ENCODE results near the gene FOXF2.

The FOXF2 gene

GRCh38 chr6:1392813-1393640 lies 3.7 kb downstream of the FOXF2 start:
- Histone ChIP-seq H3K9me3 (ENCODE audit: insufficient read depth, low read depth, low read length) (no peaks in the 10 kb centered on the region), H3K27me3 (ENCODE audit: insufficient read depth, low read length, poor library complexity, severe bottlenecking) (no peaks in the 10 kb centered on the region), H3K4me1 (ENCODE audit: insufficient read depth, low read length, poor library complexity, severe bottlenecking) (no peaks in the 10 kb centered on the region), H3K4me3 (ENCODE audit: low read length, poor library complexity, severe bottlenecking) (no peak overlapping the region), H3K9me2 (replicated peaks; ENCODE audit: low read depth, low read length) (no peaks in the 10 kb centered on the region), H3K79me2 (ENCODE audit: insufficient read depth, low read length) (no peaks in the 10 kb centered on the region), H3F3A (ENCODE audit: low read depth) (no peaks in the 10 kb centered on the region), H4K20me1 (ENCODE audit: insufficient read depth, low read length, poor library complexity, severe bottlenecking) (no peaks in the 10 kb centered on the region), H3K9ac (ENCODE audit: low read depth, low read length, poor library complexity, severe bottlenecking) (no peak overlapping the region), H2AFZ (ENCODE audit: low read length) (no peak overlapping the region), H3K4me2 (ENCODE audit: low read depth, low read length, poor library complexity, severe bottlenecking) (no peak overlapping the region), H3K36me3 (ENCODE audit: insufficient read depth, low read length) (no peaks in the 10 kb centered on the region)
- TF ChIP-seq EZH2phosphoT487 (IDR thresholded peaks at IDR 0.05; ENCODE audit: borderline replicate concordance) (no peak), CTCF (conservative IDR thresholded peaks at IDR 0.05; ENCODE audit: low read length) (no peak)

DNA sequence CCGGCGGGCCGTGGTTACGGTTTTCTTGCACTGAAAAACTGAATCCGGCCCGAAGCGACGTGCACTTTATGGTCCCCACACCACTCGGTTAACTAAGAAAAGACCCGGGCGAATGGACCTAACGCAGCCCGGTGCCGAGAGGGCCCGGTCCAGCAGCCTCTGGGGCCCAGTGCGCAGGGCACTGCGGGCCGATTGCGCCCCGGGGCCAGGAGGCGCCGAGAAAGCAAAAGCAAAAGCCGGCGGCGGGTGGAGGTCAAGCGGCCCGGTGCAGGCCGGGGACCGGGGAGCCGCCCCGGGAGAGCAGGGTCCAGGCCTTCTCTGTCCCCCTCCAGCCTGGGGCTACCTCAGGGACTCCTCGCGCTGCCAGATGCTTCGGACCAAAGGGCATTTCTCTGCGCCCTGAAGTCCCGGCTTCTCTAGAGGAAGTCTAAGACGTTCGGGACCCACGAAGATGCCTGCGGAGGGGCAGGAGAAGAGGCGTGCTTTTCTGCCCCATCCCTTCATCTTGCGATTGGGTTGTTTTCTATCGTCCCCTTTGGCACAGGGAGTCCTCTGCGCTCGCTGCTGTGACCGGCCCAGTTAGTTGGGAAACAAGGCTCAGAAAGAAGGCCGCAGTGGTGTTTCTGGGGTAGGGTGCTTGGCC lies 4.4 kb downstream of the FOXF2 start:
- Histone ChIP-seq H3K4me2 (ENCODE audit: low read depth, low read length, poor library complexity, severe bottlenecking) (no peak overlapping the region), H3K27me3 (ENCODE audit: insufficient read depth, low read length, poor library complexity, severe bottlenecking) (no peaks in the 10 kb centered on the region), H3F3A (ENCODE audit: low read depth) (no peaks in the 10 kb centered on the region), H3K79me2 (ENCODE audit: insufficient read depth, low read length) (no peaks in the 10 kb centered on the region), H3K9ac (ENCODE audit: low read depth, low read length, poor library complexity, severe bottlenecking) (no peak overlapping the region), H3K4me3 (ENCODE audit: low read length, poor library complexity, severe bottlenecking) (no peak overlapping the region), H3K4me1 (ENCODE audit: insufficient read depth, low read length, poor library complexity, severe bottlenecking) (no peaks in the 10 kb centered on the region), H4K20me1 (ENCODE audit: insufficient read depth, low read length, poor library complexity, severe bottlenecking) (no peaks in the 10 kb centered on the region), H2AFZ (ENCODE audit: low read length) (no peak overlapping the region), H3K9me2 (replicated peaks; ENCODE audit: low read depth, low read length) (no peaks in the 10 kb centered on the region), H3K9me3 (ENCODE audit: insufficient read depth, low read depth, low read length) (no peaks in the 10 kb centered on the region), H3K36me3 (ENCODE audit: insufficient read depth, low read length) (no peaks in the 10 kb centered on the region)
- TF ChIP-seq EZH2phosphoT487 (IDR thresholded peaks at IDR 0.05; ENCODE audit: borderline replicate concordance) (no peak), CTCF (conservative IDR thresholded peaks at IDR 0.05; ENCODE audit: low read length) (no peak)

DNA sequence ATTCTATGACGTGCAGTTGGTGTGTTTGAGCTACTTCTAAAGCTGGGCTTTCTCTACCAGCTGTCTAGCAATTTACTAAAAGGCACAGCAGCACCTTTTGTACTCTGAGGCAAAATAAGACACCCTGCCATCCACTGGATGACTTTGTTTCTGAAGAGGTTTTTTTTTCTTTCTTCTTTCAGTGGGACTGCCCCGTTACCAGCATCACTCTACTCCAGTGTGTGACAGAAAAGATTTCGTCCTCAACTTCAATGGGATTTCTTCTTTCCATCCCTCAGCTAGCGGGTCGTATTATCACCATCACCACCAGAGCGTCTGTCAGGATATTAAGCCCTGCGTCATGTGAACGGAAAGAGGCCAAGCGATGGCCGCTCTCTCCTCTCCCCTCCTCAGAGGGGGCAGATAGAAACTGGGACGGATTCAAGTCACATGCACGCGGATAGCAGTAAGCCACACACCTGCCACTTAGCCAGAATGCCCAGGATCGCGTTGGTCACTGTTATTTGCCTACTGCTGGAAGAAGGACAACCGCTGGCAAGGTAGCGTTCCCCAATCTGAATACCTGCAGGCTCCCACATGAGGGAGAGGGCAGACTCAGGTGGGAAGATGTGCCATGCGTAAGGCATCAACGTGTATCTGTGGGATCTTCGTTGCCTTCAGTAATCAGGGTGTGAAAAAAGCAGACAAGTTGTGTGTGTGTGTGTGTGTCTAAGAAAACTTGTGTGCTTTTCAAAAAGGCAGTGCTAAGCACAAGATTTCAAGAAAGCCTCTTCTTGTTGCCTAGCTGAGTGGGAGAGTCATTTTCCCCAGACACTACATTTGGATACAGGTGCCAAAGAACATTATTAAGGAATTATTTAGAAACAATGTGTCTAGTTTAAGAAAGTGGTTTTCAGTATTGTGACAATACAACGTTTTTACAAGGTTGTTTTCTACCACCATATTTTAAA lies 5.4 kb downstream of the FOXF2 start:
- H3K27me3 ChIP-seq (ENCODE audit: insufficient read depth, low read length, poor library complexity, severe bottlenecking) = no peaks in the 10 kb centered on the region
- no peaks in the 10 kb centered on the region for H4K20me1 ChIP-seq (ENCODE audit: insufficient read depth, low read length, poor library complexity, severe bottlenecking)
- no peaks in the 10 kb centered on the region for H3K9me3 ChIP-seq (ENCODE audit: insufficient read depth, low read depth, low read length)
- no peaks in the 10 kb centered on the region for H3K9me2 ChIP-seq (replicated peaks; ENCODE audit: low read depth, low read length)
- no peak overlapping the region for H2AFZ ChIP-seq (ENCODE audit: low read length)
- H3K9ac ChIP-seq (ENCODE audit: low read depth, low read length, poor library complexity, severe bottlenecking) = no peak overlapping the region
- TF ChIP-seq EZH2phosphoT487 (IDR thresholded peaks at IDR 0.05; ENCODE audit: borderline replicate concordance) = no peak
- TF ChIP-seq CTCF (conservative IDR thresholded peaks at IDR 0.05; ENCODE audit: low read length) = no peak
- H3K4me1 ChIP-seq (ENCODE audit: insufficient read depth, low read length, poor library complexity, severe bottlenecking) = no peaks in the 10 kb centered on the region
- no peak overlapping the region for H3K4me2 ChIP-seq (ENCODE audit: low read depth, low read length, poor library complexity, severe bottlenecking)
- H3K4me3 ChIP-seq (ENCODE audit: low read length, poor library complexity, severe bottlenecking) = no peak overlapping the region
- H3F3A ChIP-seq (ENCODE audit: low read depth) = no peaks in the 10 kb centered on the region
- no peaks in the 10 kb centered on the region for H3K79me2 ChIP-seq (ENCODE audit: insufficient read depth, low read length)
- no peaks in the 10 kb centered on the region for H3K36me3 ChIP-seq (ENCODE audit: insufficient read depth, low read length)
